ENCODE data around the gene SINHCAF.
"Not testable (repeated sequence)": the region's sequence is repeated elsewhere in the genome, so short reads cannot be mapped to it uniquely, and the experiment has no call there.

The SINHCAF gene

DNA sequence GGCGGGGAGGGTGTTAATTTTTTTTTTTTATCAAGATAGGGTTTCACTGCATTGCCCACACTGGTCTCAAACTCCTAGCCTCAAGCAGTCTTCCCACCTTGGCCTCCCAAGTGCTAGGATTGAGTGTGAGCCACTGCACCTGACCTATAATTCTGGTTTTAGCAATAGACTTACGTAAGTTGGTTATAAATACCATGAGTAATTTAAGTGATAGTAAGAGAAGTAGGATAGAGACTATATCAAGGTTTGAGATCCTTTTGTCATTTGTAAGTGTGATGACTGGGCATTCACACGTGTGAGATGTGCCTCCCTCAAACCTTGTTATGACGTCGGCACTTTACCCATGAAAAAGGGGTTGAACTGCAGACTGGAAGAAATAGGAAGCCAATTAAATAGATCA lies 22.5 kb downstream of the SINHCAF start:
- no peak for DNase-seq

GRCh38 chr12:31301311-31301710 lies 24.6 kb downstream of the SINHCAF start:
- DNase-seq, result no peak

DNA sequence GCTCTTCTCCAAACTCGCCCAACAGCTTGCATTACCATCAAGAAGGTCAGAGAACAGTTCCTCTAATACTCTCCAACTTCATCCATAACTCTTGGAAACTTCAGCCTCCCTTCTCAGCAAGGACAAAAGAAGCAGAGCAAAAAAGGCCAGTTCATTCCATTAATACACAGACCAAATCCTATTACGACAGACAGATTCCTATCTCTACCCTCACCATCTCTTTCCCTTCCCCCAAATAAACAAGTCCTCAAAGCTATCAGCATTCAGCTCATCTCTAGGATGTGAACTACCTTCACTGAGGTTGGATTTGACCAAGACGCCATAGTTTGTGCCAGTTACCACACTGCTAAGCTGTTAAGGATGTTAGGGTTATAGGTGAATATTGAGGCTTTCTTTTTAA lies 25.2 kb downstream of the SINHCAF start:
- no peak for DNase-seq

DNA sequence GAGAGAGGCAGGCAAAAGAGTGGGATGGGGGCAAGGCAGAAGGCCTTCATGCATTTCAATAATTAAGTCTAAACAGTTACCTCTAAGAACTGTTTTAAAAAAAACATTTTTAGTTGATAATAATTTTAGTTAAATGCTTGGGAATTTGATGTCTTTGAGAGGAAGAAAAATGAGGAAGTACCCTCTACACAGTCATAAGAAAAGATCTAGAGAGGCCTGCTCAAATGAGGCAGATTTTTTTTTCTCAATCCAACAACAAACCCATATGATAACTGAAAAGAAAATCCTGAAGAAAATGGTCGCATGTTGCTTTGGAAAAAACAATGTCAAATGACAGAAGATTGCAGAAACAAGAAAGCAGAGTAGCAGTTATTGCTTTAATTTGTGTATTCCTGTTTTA lies 25.6 kb downstream of the SINHCAF start:
- DNase-seq, result no peak

DNA sequence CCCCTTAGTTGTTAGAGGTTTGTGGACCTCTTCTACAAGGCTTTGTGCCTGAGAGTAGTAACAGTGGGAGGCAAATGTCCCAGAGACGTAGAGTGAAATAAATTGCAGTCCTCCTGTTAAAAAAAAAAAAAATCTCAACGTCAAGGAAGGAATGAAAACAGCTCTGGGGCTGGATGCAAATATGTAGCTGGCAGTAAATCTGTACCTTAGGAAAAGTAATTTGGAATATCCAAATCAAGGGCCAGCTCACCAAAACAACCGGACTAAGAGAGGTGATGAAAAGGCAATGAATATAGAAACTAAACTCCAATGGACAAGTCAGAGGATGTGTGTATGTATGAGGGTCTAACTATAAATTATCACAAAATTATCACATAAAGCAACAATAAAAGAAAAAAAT lies 27.0 kb downstream of the SINHCAF start:
- DNase-seq, result no peak

DNA sequence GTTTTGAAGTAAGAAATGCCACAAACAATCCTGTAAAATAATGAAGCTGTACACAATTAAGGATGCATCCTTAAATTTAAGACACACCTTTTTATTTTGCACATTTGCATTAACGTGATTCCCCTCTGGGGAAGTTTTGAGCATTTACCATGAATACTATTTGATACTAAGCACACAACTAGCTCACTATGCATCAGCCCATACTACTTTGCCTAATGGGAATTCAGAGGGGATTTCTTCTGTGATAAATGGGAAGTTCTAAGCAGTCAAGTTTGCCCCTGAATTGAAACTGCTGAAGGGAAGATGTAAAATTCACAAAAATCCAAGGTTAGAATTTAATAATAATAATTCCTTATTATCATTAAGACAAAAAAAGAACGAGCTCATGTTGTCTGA lies 27.4 kb downstream of the SINHCAF start:
- no peak for DNase-seq

- DNase-seq, result no peak
Observed at GRCh38 chr12:31297572-31298514, 28.1 kb downstream of the SINHCAF start.

DNA sequence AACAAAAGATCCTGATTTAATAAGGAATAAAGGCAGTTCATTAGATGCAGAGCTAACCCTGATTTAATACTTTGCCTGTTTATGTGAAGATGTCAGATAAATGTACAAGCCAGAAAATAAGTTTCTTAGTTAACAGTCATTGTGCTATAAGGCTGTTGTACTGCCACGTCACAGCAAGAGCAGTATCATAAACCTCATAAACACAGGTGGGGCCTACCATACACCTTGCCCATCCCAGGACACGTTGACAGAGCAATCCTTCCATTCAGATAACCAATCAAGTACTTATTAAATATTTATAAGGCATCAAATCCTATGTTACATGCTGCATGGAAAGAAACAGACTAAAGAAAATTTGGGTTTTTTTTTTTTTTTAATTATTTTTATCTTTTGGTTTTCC lies 36.5 kb downstream of the SINHCAF start:
- DNase-seq, result no peak

DNA sequence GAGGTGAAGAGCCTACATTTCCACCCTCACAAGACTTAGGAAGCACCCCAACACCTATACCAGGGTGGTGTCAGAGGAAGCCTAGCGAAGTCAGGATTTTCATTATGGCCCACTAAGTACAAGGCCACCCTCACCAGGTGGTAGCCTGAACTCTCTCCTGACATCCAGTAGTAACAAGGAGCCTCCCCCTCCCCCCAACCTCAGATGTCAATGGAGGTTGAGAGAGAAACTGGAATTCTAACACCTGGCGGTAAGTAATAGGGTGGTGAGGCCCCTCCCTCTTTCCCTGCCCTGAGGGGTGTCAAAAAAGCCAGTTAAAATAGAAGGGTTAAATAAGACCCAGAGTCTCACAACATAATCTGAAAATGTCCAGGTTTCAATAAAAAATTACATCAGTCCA lies 37.6 kb downstream of the SINHCAF start:
- no peak for DNase-seq

DNA sequence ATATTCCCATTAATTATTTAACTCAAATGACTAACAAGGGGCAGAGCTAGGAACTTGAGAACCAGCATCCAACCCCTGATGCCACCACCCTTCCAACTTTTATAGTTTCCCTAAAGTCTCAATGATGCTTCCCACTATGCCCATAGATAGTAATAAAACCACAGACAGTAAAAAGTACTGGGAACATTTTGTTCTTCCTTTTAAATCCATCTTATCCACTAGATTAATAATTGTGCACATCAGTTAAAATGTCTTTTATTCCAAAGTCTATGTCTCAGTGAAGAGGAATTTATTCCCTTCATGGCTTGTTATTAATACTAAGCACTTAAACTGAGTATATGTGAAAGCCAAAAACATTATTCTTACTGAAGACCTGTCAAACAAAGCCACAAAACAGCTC lies 45.8 kb downstream of the SINHCAF start:
- no peak for DNase-seq

DNA sequence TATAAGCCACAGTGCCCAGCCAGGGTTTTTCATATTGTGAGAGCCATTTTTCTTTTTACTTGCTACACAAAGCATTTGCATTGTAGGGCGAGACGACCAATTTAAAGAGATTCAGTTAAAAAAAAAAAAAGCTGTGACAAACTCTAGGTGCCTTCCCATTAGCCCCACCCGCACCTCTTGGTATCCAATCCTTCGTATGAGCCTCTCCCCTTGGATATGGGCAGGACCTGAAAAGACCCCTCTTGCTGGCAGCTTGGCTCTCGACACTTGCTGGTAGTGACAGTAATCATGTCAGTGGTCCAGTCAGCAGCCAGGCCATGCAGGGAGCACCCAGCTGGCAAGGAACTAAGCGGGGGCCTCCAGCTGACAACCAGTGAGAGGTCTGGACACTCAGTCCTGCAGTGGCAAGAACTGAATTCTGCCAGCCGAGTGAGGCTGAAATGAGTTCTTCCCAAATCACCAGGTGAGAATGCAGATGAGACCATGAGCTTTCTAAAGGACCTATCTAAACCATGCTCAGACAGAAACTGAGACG lies 46.5 kb downstream of the SINHCAF start:
- no peak for DNase-seq

DNA sequence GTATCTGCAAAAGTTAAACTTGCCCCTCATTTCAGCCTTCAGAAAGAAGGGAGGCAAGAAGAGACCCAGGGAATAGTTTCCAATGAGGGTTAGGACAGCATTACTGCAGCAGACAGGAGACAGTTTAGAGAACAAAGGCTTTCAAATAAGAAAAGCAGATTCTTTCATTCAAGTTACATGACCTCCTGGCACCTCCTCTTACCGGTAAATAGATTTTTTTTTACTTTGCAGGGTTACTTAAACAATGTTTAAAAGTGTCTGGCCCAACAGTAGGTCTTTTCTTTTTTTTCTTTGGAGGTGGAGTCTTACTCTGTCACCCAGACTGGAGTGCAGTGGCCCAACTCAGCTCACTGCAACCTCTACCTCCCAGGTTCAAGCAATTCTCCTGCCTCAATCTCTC lies 47.1 kb downstream of the SINHCAF start:
- no peak for DNase-seq

- no peak for DNase-seq
Observed at GRCh38 chr12:31278424-31278823, 47.5 kb downstream of the SINHCAF start.

- DNase-seq, result no peak
Observed at GRCh38 chr12:31277081-31277480, 48.9 kb downstream of the SINHCAF start.

DNA sequence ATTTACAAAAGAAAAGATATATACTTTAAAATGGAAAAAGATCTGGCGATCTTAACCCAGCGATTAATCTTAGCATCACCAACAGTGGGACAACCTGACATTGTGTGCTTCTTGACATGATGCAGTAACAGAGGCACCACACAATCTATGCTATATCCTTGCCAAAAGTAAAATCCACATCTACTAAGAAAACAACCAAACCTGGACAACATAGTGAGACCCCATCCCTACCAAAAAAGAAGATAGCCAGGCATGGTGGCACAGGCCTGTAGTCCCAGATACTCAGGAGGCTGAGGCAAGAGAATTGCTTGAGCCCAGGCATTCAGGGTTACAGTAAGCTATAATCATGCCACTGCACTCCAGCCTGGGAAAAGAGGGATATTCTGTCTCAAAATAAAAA lies 50.5 kb downstream of the SINHCAF start:
- no peak for DNase-seq

DNA sequence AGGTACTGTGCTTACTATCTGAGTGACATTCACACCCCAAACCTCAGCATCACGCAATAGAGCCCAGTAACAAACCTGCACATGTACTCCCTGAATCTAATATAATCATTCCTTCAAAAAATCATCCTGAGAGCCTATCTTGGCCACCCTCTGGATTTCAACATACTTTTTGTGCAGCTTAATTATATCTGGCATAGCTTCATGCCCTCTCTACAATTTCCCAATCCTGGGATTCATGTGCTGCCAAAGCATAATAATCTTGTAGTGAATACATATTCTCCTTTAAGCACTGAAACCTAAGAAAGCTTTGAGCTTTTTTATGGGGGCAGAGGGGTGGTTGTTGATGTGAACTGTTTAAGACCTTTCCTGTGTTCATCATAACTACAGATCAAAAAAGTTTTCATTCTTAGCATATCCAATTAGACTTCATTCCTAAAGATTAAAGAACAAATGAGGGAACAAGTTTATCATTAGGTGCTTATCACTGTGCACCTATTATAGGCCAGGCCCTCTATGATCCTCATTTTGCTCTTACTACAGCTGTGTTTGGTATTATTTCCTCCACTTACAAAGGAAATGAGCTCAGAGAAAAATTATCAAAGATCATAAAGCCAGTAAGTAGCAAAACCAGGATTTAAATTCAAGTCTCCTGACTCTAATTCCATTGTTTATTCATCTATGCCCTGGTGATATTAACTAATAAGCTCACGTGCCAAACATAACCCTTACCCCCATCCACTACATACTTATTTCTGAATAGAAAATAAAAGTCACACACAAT lies 51.2 kb downstream of the SINHCAF start:
- DNase-seq, result no peak

DNA sequence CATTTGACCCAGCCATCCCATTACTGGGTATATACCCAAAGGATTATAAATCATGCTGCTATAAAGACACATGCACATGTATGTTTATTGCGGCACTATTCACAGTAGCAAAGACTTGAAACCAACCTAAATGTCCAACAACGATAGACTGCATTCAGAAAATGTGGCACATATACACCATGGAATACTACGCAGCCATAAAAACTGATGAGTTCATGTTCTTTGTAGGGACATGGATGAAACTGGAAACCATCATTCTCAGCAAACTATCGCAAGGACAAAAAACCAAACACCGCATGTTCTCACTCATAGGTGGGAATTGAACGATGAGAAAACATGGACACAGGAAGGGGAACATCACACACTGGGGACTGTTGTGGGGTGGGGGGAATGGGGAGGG lies 52.2 kb downstream of the SINHCAF start:
- not testable (repeated sequence) for DNase-seq

DNA sequence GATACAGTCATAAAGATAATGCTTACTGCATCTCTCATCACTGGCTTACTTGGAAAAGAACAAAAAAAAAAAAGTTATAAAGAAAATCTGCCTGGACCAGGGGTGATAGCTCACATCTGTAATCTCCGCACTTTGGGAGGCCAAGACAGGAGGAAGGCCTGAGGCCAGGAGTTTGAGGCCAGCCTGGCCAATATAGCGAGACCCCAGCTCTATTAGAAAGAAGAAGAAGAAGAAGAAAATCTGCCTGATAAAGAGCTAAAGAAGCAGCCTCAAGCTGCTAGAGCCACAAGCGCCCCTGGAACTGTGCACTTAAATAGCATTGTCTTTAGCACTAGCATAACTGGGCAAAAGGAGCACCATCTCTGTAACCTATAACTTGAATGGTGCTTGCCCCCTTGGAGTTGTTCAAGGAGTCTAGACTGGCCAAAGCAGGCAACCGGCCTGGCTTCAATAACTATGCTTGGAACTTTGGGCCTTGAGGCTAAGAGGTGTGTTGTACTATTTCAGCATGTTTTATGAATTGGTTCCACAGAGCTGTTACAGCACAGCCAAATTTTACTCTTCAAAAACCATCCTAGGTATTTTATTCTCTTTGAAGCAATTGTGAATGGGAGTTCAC lies 53.2 kb downstream of the SINHCAF start:
- DNase-seq, result no peak

GRCh38 chr12:31267966-31268365 lies 58.0 kb downstream of the SINHCAF start:
- no peak for DNase-seq

GRCh38 chr12:31265722-31266121 lies 60.2 kb downstream of the SINHCAF start:
- DNase-seq, result no peak

DNA sequence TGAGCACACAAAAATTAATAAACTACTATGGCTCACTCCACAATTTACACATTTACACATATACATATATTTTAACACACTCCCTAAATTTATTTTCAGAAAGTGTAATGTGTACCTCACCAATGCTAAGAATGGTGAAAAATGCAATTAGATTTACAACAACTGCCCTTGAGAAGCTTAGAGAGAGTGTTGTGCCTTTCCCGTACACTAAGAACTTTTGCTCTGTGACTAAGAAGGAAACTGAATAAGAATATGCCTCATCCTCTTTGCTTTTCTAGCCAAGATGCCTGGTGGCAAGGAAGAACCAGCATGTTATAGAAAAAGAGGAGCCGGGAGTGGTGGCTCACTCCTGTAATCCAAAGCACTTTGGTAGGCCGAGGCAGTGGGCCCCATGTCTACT lies 62.3 kb downstream of the SINHCAF start:
- no peak for DNase-seq

- no peak for DNase-seq
Observed at GRCh38 chr12:31261744-31262143, 64.2 kb downstream of the SINHCAF start.

- no peak for DNase-seq
Observed at GRCh38 chr12:31260840-31261239, 65.1 kb downstream of the SINHCAF start.

Measured in NCI-H1105 treated with DMSO at 0.1 percent for 48 hours (cell line).